ENCODE results near the gene P4HTM.

GRCh38 chr3:48982686-48983085, 7.4 kb upstream of the P4HTM start:
- TF ChIP-seq CTCF (IDR thresholded peaks at IDR 0.05; ENCODE audit: insufficient read depth, low read depth, low read length) = no peak
- no peak for TF ChIP-seq EZH2 (IDR thresholded peaks at IDR 0.05; ENCODE audit: insufficient read depth, low read length)
